OCI-LY3 (cell line): ENCODE results near the gene ALOX15.

ENCODE experiments used
- H2AFZ ChIP-seq: fragments of 200-600, 300-600 bp; shearing (Covaris generic); 2 replicates; pipeline ENCODE4 v1.6.0; 2014; ENCODE audit warnings: antibody characterized with exemption, low read depth, low read length
- H3K27ac ChIP-seq: fragments of 200-600, 300-600 bp; sonication (generic); 2 replicates; pipeline ENCODE4 v1.5.1; 2014; ENCODE audit warnings: mild to moderate bottlenecking, low read length, moderate library complexity, mixed read lengths
- H3K27me3 ChIP-seq: fragments of 200-600, 300-600 bp; sonication (generic); 2 replicates; pipeline ENCODE4 v1.6.1; 2014; ENCODE audit warnings: low read depth, low read length, mixed read lengths
- H3K36me3 ChIP-seq: fragments of 200-600, 300-600 bp; sonication (generic); replicated peaks from 2 replicates; pipeline ENCODE3; 2014; ENCODE audit warnings: low read depth, low read length, mixed read lengths
- H3K4me1 ChIP-seq: fragments of 300-600, 200-600 bp; sonication (generic); 2 replicates; pipeline ENCODE4 v1.6.1; 2014; ENCODE audit warnings: low read length, mixed read lengths
- H3K4me2 ChIP-seq: fragments of 200-600, 300-600 bp; sonication (generic); 2 replicates; pipeline ENCODE4 v1.6.1; 2014; ENCODE audit warnings: low read length, mixed read lengths
- H3K4me3 ChIP-seq: fragments of 300-600, 200-600 bp; sonication (generic); 2 replicates; pipeline ENCODE4 v1.5.1; 2014; ENCODE audit warnings: antibody characterized with exemption, mild to moderate bottlenecking, low read length, moderate library complexity
- H3K79me2 ChIP-seq: fragments of 300-600, 200-600 bp; shearing (Covaris generic); 2 replicates; pipeline ENCODE4 v1.6.1; 2014; ENCODE audit warnings: mild to moderate bottlenecking, low read length, mixed read lengths
- H3K9ac ChIP-seq: fragments of 300-600, 200-600 bp; shearing (Covaris generic); 2 replicates; pipeline ENCODE4 v1.6.0; 2014; ENCODE audit warnings: mild to moderate bottlenecking, low read length, moderate library complexity
- H3K9me3 ChIP-seq: fragments of 200-600, 300-600 bp; shearing (Covaris generic); 2 replicates; pipeline ENCODE4 v1.6.1; 2014; ENCODE audit warnings: low read length, mixed read lengths; ENCODE audit not compliant: insufficient read depth
- H4K20me1 ChIP-seq: fragments of 200-600, 300-600 bp; sonication (generic); 2 replicates; pipeline ENCODE4 v1.6.1; 2016; ENCODE audit warnings: low read length, mixed read lengths; ENCODE audit not compliant: insufficient read depth
- EZH2phosphoT487 ChIP-seq: fragments of 200-600 bp; shearing (Covaris generic); IDR thresholded peaks from 2 replicates; pipeline ENCODE4 v1.6.1; 2018; ENCODE audit warnings: antibody characterized with exemption, mixed run types, low read depth
- TF ChIP-seq, protein P1 (sequence below): fragments of 200-600, 300-600 bp; sonication (generic); IDR thresholded peaks from 2 replicates; pipeline ENCODE4 v1.5.1; 2014; ENCODE audit warnings: antibody characterized with exemption, low read length, low read depth

Gene ALOX15

DNA sequence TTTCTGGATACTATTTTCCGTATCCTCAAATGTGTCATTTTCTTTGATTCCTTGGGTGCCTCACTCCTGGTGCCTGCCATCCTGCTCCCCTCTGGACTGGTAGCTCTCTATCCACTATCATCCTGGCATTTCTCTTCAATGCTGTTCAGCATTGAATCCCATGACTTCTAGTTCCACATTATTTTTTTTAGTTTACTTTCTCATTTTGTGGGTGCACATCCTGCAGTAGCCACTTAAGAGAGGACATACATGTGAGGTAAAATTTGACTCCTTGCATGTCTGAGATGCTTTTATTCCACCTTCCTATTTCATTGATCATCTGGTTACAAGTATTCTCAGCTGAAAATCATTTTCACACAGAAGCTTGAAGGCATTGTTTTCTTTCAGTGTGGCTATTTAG, 19.1 kb downstream of the ALOX15 start:
- no peaks in the 10 kb centered on the region for H3K9me3 ChIP-seq
- no peaks in the 10 kb centered on the region for H4K20me1 ChIP-seq
- TF ChIP-seq EZH2phosphoT487: no peak
- TF ChIP-seq, protein P1, sequence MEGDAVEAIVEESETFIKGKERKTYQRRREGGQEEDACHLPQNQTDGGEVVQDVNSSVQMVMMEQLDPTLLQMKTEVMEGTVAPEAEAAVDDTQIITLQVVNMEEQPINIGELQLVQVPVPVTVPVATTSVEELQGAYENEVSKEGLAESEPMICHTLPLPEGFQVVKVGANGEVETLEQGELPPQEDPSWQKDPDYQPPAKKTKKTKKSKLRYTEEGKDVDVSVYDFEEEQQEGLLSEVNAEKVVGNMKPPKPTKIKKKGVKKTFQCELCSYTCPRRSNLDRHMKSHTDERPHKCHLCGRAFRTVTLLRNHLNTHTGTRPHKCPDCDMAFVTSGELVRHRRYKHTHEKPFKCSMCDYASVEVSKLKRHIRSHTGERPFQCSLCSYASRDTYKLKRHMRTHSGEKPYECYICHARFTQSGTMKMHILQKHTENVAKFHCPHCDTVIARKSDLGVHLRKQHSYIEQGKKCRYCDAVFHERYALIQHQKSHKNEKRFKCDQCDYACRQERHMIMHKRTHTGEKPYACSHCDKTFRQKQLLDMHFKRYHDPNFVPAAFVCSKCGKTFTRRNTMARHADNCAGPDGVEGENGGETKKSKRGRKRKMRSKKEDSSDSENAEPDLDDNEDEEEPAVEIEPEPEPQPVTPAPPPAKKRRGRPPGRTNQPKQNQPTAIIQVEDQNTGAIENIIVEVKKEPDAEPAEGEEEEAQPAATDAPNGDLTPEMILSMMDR: no peak
- H3K4me3 ChIP-seq: no peak overlapping the region
- H3K4me2 ChIP-seq: no peak overlapping the region
- no peaks in the 10 kb centered on the region for H3K36me3 ChIP-seq
- no peak overlapping the region for H3K27ac ChIP-seq
- H2AFZ ChIP-seq: no peak overlapping the region
- H3K4me1 ChIP-seq: no peaks in the 10 kb centered on the region
- H3K27me3 ChIP-seq: 0 out of 2 replicates have a peak, but pooled peaks cover 7% of the 10 kb centered on the region
- H3K79me2 ChIP-seq: no peaks in the 10 kb centered on the region
- H3K9ac ChIP-seq: no peak overlapping the region

DNA sequence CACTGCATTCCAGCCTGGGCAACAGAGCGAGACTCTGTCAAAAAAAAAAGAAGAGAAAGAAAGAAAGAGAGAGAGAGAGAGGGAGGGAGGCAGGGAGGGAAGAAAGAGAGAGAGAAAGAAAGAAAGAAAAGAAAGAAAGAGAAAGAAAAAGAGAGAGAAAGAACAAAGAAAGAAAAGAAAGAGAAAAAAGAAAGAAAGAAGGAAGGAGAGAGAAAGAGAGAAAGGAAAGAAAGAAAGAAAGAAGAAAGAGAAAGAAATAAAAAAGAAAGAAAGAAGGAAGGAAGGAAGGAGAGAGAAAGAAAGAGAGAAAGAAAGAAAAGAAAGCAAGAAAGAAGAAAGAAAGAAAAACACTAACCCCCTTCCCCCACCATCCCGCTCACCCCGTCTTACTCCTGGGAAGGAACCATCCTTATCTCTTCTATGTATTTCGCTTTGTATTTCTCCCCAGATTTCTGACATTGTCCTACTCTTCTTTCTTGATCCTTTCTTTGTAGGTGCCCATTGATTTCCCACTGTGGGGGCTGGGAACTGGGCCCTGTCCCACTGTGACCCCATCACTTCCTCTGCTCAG, 20.9 kb downstream of the ALOX15 start:
- Histone ChIP-seq H3K79me2 (no peaks in the 10 kb centered on the region), H3K9me3 (no peaks in the 10 kb centered on the region), H3K4me2 (no peak overlapping the region), H2AFZ (no peak overlapping the region), H3K27ac (no peak overlapping the region), H3K27me3 (peaks cover 7% of the 10 kb centered on the region; the same call in 1 of the 2 replicates), H3K9ac (no peak overlapping the region), H3K4me3 (no peak overlapping the region), H3K4me1 (no peaks in the 10 kb centered on the region), H3K36me3 (no peaks in the 10 kb centered on the region), H4K20me1 (no peaks in the 10 kb centered on the region)
- TF ChIP-seq EZH2phosphoT487: no peak
- TF ChIP-seq, protein P1: no peak

DNA sequence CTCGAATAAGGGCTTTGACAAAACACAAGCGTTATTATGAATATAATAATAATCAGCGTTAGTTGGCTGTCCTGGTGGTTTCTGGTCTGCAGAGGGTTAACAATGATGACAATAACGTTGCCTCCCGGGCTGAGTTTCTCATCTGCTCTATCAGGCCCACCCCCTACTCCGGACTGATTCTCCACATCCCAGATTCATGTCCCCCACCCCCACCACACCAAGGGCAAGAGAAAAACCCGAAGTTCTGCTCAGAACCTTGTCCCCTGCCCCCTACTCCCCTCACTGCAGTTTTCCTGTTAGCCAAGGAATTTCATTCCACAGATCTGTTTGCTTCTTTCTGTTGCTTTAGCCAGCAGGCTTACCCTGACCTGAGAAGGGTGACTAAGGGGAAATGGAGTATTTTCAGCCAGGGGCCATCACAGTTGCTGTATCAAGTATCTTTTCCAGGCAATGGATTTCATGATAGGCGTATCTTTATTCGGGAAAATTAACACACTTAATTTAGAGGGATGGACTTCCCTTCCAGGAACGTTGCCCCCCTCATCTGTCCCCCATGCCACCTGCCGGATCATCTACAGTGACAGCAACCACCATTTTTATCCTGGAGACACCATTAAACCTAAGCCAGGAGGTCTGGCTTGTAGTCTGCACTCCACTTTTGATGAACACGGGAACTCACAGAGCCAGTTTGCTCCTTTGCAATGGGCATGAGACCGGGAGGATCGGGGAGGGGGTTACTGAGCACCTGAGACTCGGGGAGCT, 23.7 kb downstream of the ALOX15 start:
- Histone ChIP-seq H2AFZ (no peak overlapping the region), H3K9ac (no peak overlapping the region)

DNA sequence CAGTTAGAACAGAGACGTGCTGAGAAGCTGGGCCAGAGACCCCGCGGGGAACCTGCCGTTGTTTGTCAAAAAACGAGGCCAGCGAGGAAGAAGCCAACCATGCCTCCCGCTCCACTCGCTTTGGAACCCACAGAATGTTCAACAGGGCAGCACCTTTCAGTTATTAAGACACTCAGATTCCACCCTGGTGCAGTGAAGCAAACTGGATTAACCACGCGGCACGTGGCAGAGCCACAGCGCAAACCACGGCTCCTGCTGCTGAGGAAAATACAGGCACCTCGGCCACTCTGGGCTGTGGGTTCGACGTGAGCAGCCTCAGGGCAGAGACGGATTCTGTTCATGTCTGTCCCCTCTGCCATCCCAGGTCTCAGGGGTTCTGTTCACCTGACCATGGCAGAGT, 24.4 kb downstream of the ALOX15 start:
- Histone ChIP-seq H3K9ac (no peak overlapping the region), H3K4me1 (no peaks in the 10 kb centered on the region), H3K79me2 (no peaks in the 10 kb centered on the region), H3K4me2 (no peak overlapping the region), H3K4me3 (no peak overlapping the region), H3K27ac (no peak overlapping the region), H3K27me3 (peaks cover 1% of the 10 kb centered on the region; the same call in 1 of the 2 replicates), H4K20me1 (no peaks in the 10 kb centered on the region), H3K9me3 (no peaks in the 10 kb centered on the region), H2AFZ (no peak overlapping the region), H3K36me3 (no peaks in the 10 kb centered on the region)
- TF ChIP-seq, protein P1: no peak
- no peak for TF ChIP-seq EZH2phosphoT487

More for the DNA sequence above, 23.7 kb downstream of the ALOX15 start:
- Histone ChIP-seq H3K9me3 (no peaks in the 10 kb centered on the region), H3K79me2 (no peaks in the 10 kb centered on the region), H3K27ac (no peak overlapping the region), H3K36me3 (no peaks in the 10 kb centered on the region), H3K4me1 (no peaks in the 10 kb centered on the region), H3K4me2 (no peak overlapping the region), H3K27me3 (peaks cover 5% of the 10 kb centered on the region; the same call in 1 of the 2 replicates), H3K4me3 (no peak overlapping the region), H4K20me1 (no peaks in the 10 kb centered on the region)
- no peak for TF ChIP-seq EZH2phosphoT487
- TF ChIP-seq, protein P1: no peak
